Astrocyte (in vitro differentiated cells and primary cell): ENCODE data around the gene SLC12A6. TPM values are rescaled to one million over a fixed set of nuclear protein-coding genes. Genes with fewer than 3 reads are reported as not detected.

ENCODE experiments used
- DNase-seq: peaks from one replicate; pipeline ENCODE4 v3.0.0-alpha.2; 2010; ENCODE audit warnings: low read depth
- FAIRE-seq: peaks from 2 replicates; lab custom pipeline; 2011; peaks lifted over from hg19 to GRCh38; lab: Jason Lieb, UNC
- H2AFZ ChIP-seq: 2 replicates; pipeline ENCODE4 v1.6.0; 2012; ENCODE audit warnings: low read depth, low read length, inconsistent platforms
- H3K27ac ChIP-seq: 2 replicates; pipeline ENCODE4 v1.5.1; 2011; ENCODE audit warnings: low read depth, low read length, inconsistent platforms
- H3K27me3 ChIP-seq: 2 replicates; pipeline ENCODE4 v1.6.0; 2011; ENCODE audit warnings: low read length, inconsistent platforms; ENCODE audit not compliant: insufficient read depth
- H3K36me3 ChIP-seq: 2 replicates; pipeline ENCODE4 v1.5.1; 2011; ENCODE audit warnings: low read length, inconsistent platforms; ENCODE audit not compliant: insufficient read depth
- H3K4me1 ChIP-seq: 2 replicates; pipeline ENCODE4 v1.5.1; 2011; ENCODE audit warnings: low read length, inconsistent platforms; ENCODE audit not compliant: insufficient read depth
- H3K4me2 ChIP-seq: 2 replicates; pipeline ENCODE4 v1.6.0; 2012; ENCODE audit warnings: low read length, inconsistent platforms
- H3K4me3 ChIP-seq: 2 replicates; pipeline ENCODE4 v1.5.1; 2011; ENCODE audit warnings: low read depth, mild to moderate bottlenecking, low read length, inconsistent platforms; ENCODE audit not compliant: insufficient read depth
- H3K79me2 ChIP-seq: 2 replicates; pipeline ENCODE4 v1.6.0; 2012; ENCODE audit warnings: mild to moderate bottlenecking, low read length, inconsistent platforms; ENCODE audit not compliant: insufficient read depth
- H3K9ac ChIP-seq: 2 replicates; pipeline ENCODE4 v1.6.0; 2012; ENCODE audit warnings: mild to moderate bottlenecking, low read length, inconsistent platforms
- H3K9me3 ChIP-seq: 2 replicates; pipeline ENCODE4 v1.5.1; 2012; ENCODE audit warnings: low read depth, mild to moderate bottlenecking, low read length, inconsistent platforms; ENCODE audit not compliant: insufficient read depth
- H4K20me1 ChIP-seq: 2 replicates; pipeline ENCODE4 v1.6.0; 2012; ENCODE audit warnings: low read length, inconsistent platforms; ENCODE audit not compliant: insufficient read depth
- H3K27ac Mint-ChIP-seq: one replicate; pipeline ENCODE4 v1.8.0; 2021; ENCODE audit warnings: mild to moderate bottlenecking, mixed read lengths; ENCODE audit not compliant: unreplicated experiment
- H3K27me3 Mint-ChIP-seq: one replicate; pipeline ENCODE4 v1.8.0; 2021; ENCODE audit warnings: low read depth, mixed read lengths; ENCODE audit not compliant: unreplicated experiment
- H3K36me3 Mint-ChIP-seq: one replicate; pipeline ENCODE4 v1.8.0; 2021; ENCODE audit warnings: low read depth, mixed read lengths; ENCODE audit not compliant: unreplicated experiment
- H3K4me1 Mint-ChIP-seq: one replicate; pipeline ENCODE4 v1.8.0; 2021; ENCODE audit warnings: low read depth, mixed read lengths; ENCODE audit not compliant: unreplicated experiment
- H3K4me3 Mint-ChIP-seq: one replicate; pipeline ENCODE4 v1.8.0; 2021; ENCODE audit warnings: mild to moderate bottlenecking, moderate library complexity, mixed read lengths; ENCODE audit not compliant: unreplicated experiment
- H3K9me3 Mint-ChIP-seq: one replicate; pipeline ENCODE4 v1.8.0; 2021; ENCODE audit warnings: mild to moderate bottlenecking, mixed read lengths; ENCODE audit not compliant: unreplicated experiment
- EZH2 ChIP-seq: IDR thresholded peaks from 2 replicates; pipeline ENCODE4 v1.6.1; 2012; ENCODE audit warnings: mild to moderate bottlenecking, low read length, inconsistent platforms; ENCODE audit not compliant: insufficient read depth
- total RNA-seq: library from RNA; stranded (reverse); gene quantifications from 2 replicates; pipeline ENCODE4 v1.2.1, GENCODE V29; 2021
- TF ChIP-seq, protein P1 (sequence below): IDR thresholded peaks from 2 replicates; pipeline ENCODE4 v1.5.1; 2011; ENCODE audit warnings: low read depth, mild to moderate bottlenecking, inconsistent platforms, low read length, moderate library complexity; ENCODE audit not compliant: insufficient read depth

Gene SLC12A6
- total RNA-seq, 1 donor from 2014 or later = 15.8 TPM

DNA sequence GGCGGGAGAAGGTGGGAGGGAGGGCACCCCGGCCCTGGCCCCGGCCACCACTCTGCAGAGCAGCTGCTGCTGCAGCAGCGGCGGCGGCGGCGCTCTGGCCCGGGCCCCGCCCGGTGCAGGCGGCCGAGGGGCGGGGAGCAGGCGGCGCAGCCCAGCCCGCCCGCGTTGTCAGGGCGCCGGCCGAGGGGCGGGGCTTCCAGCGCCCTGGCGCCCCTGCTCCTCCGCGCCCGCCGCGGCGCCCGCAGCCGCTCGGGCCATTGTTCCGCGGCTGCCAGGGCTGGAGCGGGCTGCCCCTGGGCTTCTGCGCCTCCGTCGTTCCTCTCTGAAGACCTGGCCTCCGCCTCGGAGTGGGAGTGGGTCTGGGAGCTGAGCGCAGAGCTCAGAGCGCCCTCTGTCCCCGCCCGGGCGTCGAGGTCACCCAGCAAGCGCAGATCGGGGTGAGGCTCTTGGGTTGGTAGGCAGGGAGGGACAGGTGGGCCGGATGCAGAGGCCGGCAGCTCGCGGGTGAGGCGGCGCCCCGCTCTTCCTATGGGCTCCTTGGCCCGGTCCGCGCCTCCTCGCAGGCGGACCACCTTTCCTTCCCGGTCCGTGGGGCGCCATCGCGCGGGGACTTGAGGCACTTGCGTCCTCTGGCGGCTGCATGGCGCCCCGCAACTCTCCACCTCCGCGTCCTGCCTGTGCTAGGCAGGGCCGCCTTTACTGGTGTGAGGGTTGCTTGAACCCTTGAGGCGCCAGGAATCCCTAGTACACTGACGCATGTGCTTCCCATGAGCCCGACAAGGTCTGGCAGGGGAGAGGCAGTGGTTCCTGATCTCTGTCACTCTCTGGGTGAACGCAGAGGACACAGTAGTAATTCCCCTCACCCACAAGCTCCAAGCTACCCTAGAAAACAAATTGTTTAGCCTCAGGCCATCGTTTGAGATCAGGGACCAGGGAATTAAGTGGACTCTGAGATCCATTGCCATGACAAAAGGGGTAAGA lies 29.8 kb upstream of the SLC12A6 start, which contains the start of gene LPCAT4:
LPCAT4 (minus strand) TSS at position 96 of the 981 bp plus-strand sequence. CDS start 96 bp downstream, outside the sequence.
- peaks cover 6% of the 10 kb centered on the region for H3K36me3 ChIP-seq
- H3K27me3 Mint-ChIP-seq = no peaks in the 10 kb centered on the region
- H4K20me1 ChIP-seq = peaks cover 23% of the 10 kb centered on the region
- peak within 1 kb of the TSS; percentile 100 for H2AFZ ChIP-seq
- TF ChIP-seq, protein P1, sequence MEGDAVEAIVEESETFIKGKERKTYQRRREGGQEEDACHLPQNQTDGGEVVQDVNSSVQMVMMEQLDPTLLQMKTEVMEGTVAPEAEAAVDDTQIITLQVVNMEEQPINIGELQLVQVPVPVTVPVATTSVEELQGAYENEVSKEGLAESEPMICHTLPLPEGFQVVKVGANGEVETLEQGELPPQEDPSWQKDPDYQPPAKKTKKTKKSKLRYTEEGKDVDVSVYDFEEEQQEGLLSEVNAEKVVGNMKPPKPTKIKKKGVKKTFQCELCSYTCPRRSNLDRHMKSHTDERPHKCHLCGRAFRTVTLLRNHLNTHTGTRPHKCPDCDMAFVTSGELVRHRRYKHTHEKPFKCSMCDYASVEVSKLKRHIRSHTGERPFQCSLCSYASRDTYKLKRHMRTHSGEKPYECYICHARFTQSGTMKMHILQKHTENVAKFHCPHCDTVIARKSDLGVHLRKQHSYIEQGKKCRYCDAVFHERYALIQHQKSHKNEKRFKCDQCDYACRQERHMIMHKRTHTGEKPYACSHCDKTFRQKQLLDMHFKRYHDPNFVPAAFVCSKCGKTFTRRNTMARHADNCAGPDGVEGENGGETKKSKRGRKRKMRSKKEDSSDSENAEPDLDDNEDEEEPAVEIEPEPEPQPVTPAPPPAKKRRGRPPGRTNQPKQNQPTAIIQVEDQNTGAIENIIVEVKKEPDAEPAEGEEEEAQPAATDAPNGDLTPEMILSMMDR = peak; percentile 62
- TF ChIP-seq EZH2 = no peak
- H3K27me3 ChIP-seq = no peaks in the 10 kb centered on the region
- peak within 1 kb of the TSS; percentile 88 for H3K9ac ChIP-seq
- peak within 1 kb of the TSS; percentile 41 for H3K27ac Mint-ChIP-seq
- peak within 1 kb of the TSS; percentile 83 for H3K4me3 ChIP-seq
- no peaks in the 10 kb centered on the region for H3K9me3 ChIP-seq
- FAIRE-seq = no peak
- H3K27ac ChIP-seq = peak within 1 kb of the TSS; percentile 91
- H3K36me3 Mint-ChIP-seq = peaks cover under 1% of the 10 kb centered on the region
- H3K9me3 Mint-ChIP-seq = no peaks in the 10 kb centered on the region
- H3K4me1 ChIP-seq = peaks cover 15% of the 10 kb centered on the region
- H3K4me2 ChIP-seq = peak within 1 kb of the TSS; percentile 95
- H3K4me3 Mint-ChIP-seq = peak within 1 kb of the TSS; percentile 93
- peak; percentile 66 for DNase-seq
- peaks cover 21% of the 10 kb centered on the region for H3K79me2 ChIP-seq
- H3K4me1 Mint-ChIP-seq = peaks cover 17% of the 10 kb centered on the region

DNA sequence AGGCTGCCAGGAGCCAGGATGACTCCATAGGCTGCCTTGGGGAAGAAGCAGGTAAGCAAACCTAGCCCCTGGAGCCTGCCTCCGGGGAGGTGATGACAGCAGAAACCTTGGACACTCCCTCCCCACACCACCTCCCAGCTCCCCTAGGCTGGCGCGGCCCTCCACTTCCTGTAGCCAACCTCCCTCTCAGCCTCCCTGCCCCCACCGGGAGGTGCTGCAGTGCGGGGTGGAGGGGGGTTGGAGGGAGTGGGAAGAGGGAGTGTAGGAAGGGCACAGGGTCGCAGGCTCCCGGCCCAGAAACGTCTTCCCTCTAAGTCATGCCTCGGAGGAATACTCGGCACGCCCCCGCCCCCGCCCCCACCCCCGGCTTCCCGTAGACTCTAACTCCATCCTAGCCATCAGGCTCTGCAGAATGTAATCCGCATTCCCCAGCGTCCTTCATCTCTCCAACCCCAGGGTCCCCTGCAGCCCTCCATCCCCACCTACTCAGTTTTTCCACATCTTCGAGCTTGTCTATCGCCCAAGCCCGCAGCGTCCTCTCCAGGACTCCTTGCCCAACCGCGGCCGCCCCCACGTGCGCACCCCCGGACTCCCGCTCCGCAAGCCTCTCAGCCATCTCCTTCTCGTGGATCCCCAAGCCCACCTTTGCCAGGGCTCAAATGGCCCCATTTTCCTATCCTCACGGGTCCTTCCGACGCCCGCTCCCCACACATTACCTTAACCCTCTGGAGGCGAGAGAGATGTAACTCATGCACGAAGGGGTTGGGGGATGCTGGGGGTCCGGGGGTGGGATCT lies 28.9 kb upstream of the SLC12A6 start:
- peak overlapping the region; percentile 95 for H3K4me2 ChIP-seq
- H4K20me1 ChIP-seq = peaks cover 25% of the 10 kb centered on the region
- H3K9ac ChIP-seq = peak overlapping the region; percentile 88
- H3K36me3 Mint-ChIP-seq = peaks cover 6% of the 10 kb centered on the region
- H3K36me3 ChIP-seq = peaks cover 6% of the 10 kb centered on the region
- H3K4me1 Mint-ChIP-seq = peaks cover 17% of the 10 kb centered on the region
- H2AFZ ChIP-seq = peak overlapping the region; percentile 84
- H3K79me2 ChIP-seq = peaks cover 21% of the 10 kb centered on the region
- peak overlapping the region; percentile 2 for H3K27ac Mint-ChIP-seq
- peaks cover 15% of the 10 kb centered on the region for H3K4me1 ChIP-seq
- no peak overlapping the region for H3K27ac ChIP-seq
- FAIRE-seq = no peak
- TF ChIP-seq EZH2 = no peak
- TF ChIP-seq, protein P1 = no peak
- H3K27me3 Mint-ChIP-seq = no peaks in the 10 kb centered on the region
- no peaks in the 10 kb centered on the region for H3K9me3 Mint-ChIP-seq
- no peaks in the 10 kb centered on the region for H3K9me3 ChIP-seq
- H3K4me3 Mint-ChIP-seq = peak overlapping the region; percentile 93
- DNase-seq = peak; percentile 27
- peak overlapping the region; percentile 77 for H3K4me3 ChIP-seq
- H3K27me3 ChIP-seq = no peaks in the 10 kb centered on the region
